Tibial artery (tissue), 4 donors: ENCODE data around the gene SNX30.

ENCODE experiments used
- DNase-seq, 2 donors: peaks; one replicate each; pipeline ENCODE4 v3.0.0-alpha.2; 2019
- H3K27ac ChIP-seq, 2 donors: fragments of 200-600 bp; sonication (generic) in 1 of 2; 1 replicate in 1 of 2; 2 replicates in 1 of 2; pipeline ENCODE4 v1.5.1; 2018 to 2019; ENCODE audit warnings: mild to moderate bottlenecking in 1 of 2
- H3K27me3 ChIP-seq, 2 donors: fragments of 200-600 bp; sonication (generic) in 1 of 2; one replicate each; pipeline versions ENCODE4 v1.5.1 to v1.6.0; 2016 to 2019
- H3K36me3 ChIP-seq, 3 donors: fragments of 200-600 bp; sonication (generic) in 2 of 3; one replicate each; pipeline ENCODE4 v1.5.1; 2016 to 2019; ENCODE audit warnings: mild to moderate bottlenecking in 2 of 3
- H3K4me1 ChIP-seq, 4 donors: fragments of 200-600 bp; sonication (generic) in 2 of 4; 1 replicate in 3 of 4; 2 replicates in 1 of 4; pipeline ENCODE4 v1.5.1; 2016 to 2019
- H3K4me3 ChIP-seq, 2 donors: fragments of 200-600 bp; sonication (generic) in 1 of 2; 1 replicate in 1 of 2; 2 replicates in 1 of 2; pipeline ENCODE4 v1.5.1; 2018 to 2019; ENCODE audit warnings: mild to moderate bottlenecking in 2 of 2
- H3K9me3 ChIP-seq, 3 donors: fragments of 200-600 bp; sonication (generic) in 1 of 3; one replicate each; pipeline ENCODE4 v1.5.1; 2016 to 2019
- CTCF ChIP-seq, 2 experiments: fragments of 200-600 bp in 1 of 2; fragments of 450-650 bp in 1 of 2; IDR thresholded peaks; one replicate each; pipeline ENCODE4 v1.5.1; 2017 to 2019; ENCODE audit warnings: antibody characterized with exemption in 2 of 2, mild to moderate bottlenecking in 1 of 2, moderate library complexity in 1 of 2
- intact Hi-C: fragments of 100-400 bp; cut with DNase I; formaldehyde crosslinking; loops from one replicate; pipeline ENCODE4 v1.15.0; 2023; ENCODE audit warnings: low total_unique reads

The SNX30 gene

GRCh38 chr9:112878752-112879151 lies 128.2 kb downstream of the SNX30 start:
- Histone ChIP-seq H3K27me3 (no peaks in the 10 kb centered on the region), H3K36me3 (peaks cover 22 to 27% (median 26%) of the 10 kb centered on the region in 3 donors), H3K4me3 (no peak overlapping the region), H3K9me3 (no peaks in the 10 kb centered on the region), H3K27ac (no peak overlapping the region), H3K4me1 (no peaks in the 10 kb centered on the region)
- no peak for DNase-seq
- TF ChIP-seq CTCF (IDR thresholded peaks at IDR 0.05), result no peak
- intact Hi-C loops, result no loop called here

- intact Hi-C loops, result no loop called here
- Histone ChIP-seq H3K36me3 (peaks cover 16 to 25% (median 19%) of the 10 kb centered on the region in 3 donors), H3K27ac (no peak overlapping the region), H3K4me3 (no peak overlapping the region), H3K4me1 (no peaks in the 10 kb centered on the region), H3K9me3 (no peaks in the 10 kb centered on the region), H3K27me3 (no peaks in the 10 kb centered on the region)
- DNase-seq, result no peak
- no peak for TF ChIP-seq CTCF (IDR thresholded peaks at IDR 0.05)
These were observed 130.1 kb downstream of the SNX30 start for GRCh38 chr9:112880650-112881049.

- intact Hi-C loops, result no loop called here
- no peak for DNase-seq
- Histone ChIP-seq H3K4me3 (no peak overlapping the region), H3K9me3 (no peaks in the 10 kb centered on the region), H3K36me3 (peaks cover 15 to 19% (median 15%) of the 10 kb centered on the region in 3 donors), H3K4me1 (no peaks in the 10 kb centered on the region), H3K27me3 (no peaks in the 10 kb centered on the region), H3K27ac (no peak overlapping the region)
- TF ChIP-seq CTCF (IDR thresholded peaks at IDR 0.05), result no peak
These were observed 130.8 kb downstream of the SNX30 start for GRCh38 chr9:112881331-112881730.

- H3K4me1 ChIP-seq, result no peaks in the 10 kb centered on the region
- DNase-seq, result no peak
- no peaks in the 10 kb centered on the region for H3K9me3 ChIP-seq
- peaks cover 4 to 11% (median 5%) of the 10 kb centered on the region in 3 donors for H3K36me3 ChIP-seq
- TF ChIP-seq CTCF (IDR thresholded peaks at IDR 0.05), result no peak
- H3K4me3 ChIP-seq, result no peak overlapping the region
- peaks cover 0 to 3% of the 10 kb centered on the region in 2 donors for H3K27me3 ChIP-seq
- H3K27ac ChIP-seq, result no peak overlapping the region
- intact Hi-C loops, result no loop called here
These were observed 133.5 kb downstream of the SNX30 start for GRCh38 chr9:112884101-112884500.

- intact Hi-C loops, result no loop called here
- peaks cover 0 to under 1% (median 0%) of the 10 kb centered on the region in 4 donors for H3K4me1 ChIP-seq
- H3K27me3 ChIP-seq, result peaks cover 0 to 4% of the 10 kb centered on the region in 2 donors
- no peak overlapping the region for H3K27ac ChIP-seq
- TF ChIP-seq CTCF (IDR thresholded peaks at IDR 0.05), result no peak
- H3K36me3 ChIP-seq, result peaks cover 4 to 11% (median 5%) of the 10 kb centered on the region in 3 donors
- DNase-seq, result no peak
- no peaks in the 10 kb centered on the region for H3K9me3 ChIP-seq
- H3K4me3 ChIP-seq, result no peak overlapping the region
These were observed 134.2 kb downstream of the SNX30 start for GRCh38 chr9:112884721-112885120.

- no peak for DNase-seq
- no peak for TF ChIP-seq CTCF (IDR thresholded peaks at IDR 0.05)
- H3K9me3 ChIP-seq, result no peaks in the 10 kb centered on the region
- H3K4me1 ChIP-seq, result peaks cover 0 to 7% (median 5%) of the 10 kb centered on the region in 4 donors
- no peak overlapping the region for H3K27ac ChIP-seq
- intact Hi-C loops, result no loop called here
- peaks cover 4 to 11% (median 4%) of the 10 kb centered on the region in 3 donors for H3K36me3 ChIP-seq
- no peak overlapping the region for H3K4me3 ChIP-seq
- peaks cover 0 to 10% of the 10 kb centered on the region in 2 donors for H3K27me3 ChIP-seq
These were observed 134.8 kb downstream of the SNX30 start for GRCh38 chr9:112885324-112885723.
